GM12891 (cell line): Measurements from ENCODE around the gene SPPL2A.

Experiments used
- POLR2A ChIP-seq: IDR thresholded peaks from 2 replicates; pipeline ENCODE4 v1.6.1; 2011; ENCODE audit warnings: low read depth, low read length, control low read depth
- POLR2AphosphoS5 ChIP-seq: IDR thresholded peaks from 2 replicates; pipeline ENCODE4 v1.6.1; 2011; ENCODE audit warnings: low read depth, low read length, control low read depth
- SPI1 ChIP-seq: IDR thresholded peaks from 2 replicates; pipeline ENCODE4 v1.6.1; 2011; ENCODE audit warnings: low read depth, low read length, control low read depth
- TAF1 ChIP-seq: IDR thresholded peaks from 2 replicates; pipeline ENCODE4 v1.6.1; 2011; ENCODE audit warnings: low read depth, low read length, control low read depth

GRCh38 chr15:50764461-50765194, 878 bp downstream of the SPPL2A start:
- no peak for TF ChIP-seq POLR2A
- no peak for TF ChIP-seq POLR2AphosphoS5
- TF ChIP-seq TAF1 = no peak
- no peak for TF ChIP-seq SPI1
